ENCODE results near the gene IPO5.
"Not testable (repeated sequence)": the region's sequence is repeated elsewhere in the genome, so short reads cannot be mapped to it uniquely, and the experiment has no call there.

The IPO5 gene

DNA sequence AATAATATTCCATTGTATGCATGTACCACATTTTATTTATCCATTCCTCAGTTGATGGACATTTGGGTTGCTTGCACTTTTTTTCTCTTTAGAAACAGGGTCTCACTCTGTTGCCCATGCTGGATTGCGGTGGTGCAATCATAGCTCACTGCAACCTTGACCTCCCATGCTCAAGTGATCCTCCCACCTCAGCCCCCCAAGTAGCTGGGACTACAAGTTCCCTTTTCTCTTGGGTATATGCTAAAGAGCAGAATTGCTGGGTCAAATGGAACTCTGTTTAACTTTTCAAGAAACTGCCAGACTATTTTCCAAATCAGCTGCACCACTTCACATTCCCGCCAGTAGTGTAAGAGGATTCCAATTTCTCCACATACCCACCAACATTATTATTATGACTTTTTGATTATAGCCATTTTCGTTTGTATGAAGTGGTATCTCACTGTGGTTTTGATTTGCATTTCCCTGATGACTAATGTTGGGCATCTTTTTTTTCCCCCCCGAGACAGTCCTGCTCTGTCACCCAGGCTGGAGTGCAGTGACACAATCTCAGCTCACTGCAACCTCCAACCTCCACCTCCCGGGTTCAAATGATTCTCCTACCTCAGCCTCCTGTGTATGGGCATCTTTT lies 7.6 kb upstream of the IPO5 start:
- no peak for DNase-seq (ENCODE audit: insufficient read length, low spot score)
- FAIRE-seq = no peak
- no peak for TF ChIP-seq POLR2A (IDR thresholded peaks at IDR 0.05; ENCODE audit: low read depth, low read length)
- TF ChIP-seq TAF1 (IDR thresholded peaks at IDR 0.05; ENCODE audit: low read depth, low read length) = no peak
- no peak for TF ChIP-seq POLR2AphosphoS5 (IDR thresholded peaks at IDR 0.05; ENCODE audit: low read depth, low read length)
- TF ChIP-seq POU2F2 (IDR thresholded peaks at IDR 0.05; ENCODE audit: low read depth, low read length) = no peak
- TF ChIP-seq SPI1 (IDR thresholded peaks at IDR 0.05; ENCODE audit: low read depth, low read length) = no peak
- TF ChIP-seq PAX5 (IDR thresholded peaks at IDR 0.05; ENCODE audit: insufficient read depth, low read length, severe bottlenecking) = no peak

DNA sequence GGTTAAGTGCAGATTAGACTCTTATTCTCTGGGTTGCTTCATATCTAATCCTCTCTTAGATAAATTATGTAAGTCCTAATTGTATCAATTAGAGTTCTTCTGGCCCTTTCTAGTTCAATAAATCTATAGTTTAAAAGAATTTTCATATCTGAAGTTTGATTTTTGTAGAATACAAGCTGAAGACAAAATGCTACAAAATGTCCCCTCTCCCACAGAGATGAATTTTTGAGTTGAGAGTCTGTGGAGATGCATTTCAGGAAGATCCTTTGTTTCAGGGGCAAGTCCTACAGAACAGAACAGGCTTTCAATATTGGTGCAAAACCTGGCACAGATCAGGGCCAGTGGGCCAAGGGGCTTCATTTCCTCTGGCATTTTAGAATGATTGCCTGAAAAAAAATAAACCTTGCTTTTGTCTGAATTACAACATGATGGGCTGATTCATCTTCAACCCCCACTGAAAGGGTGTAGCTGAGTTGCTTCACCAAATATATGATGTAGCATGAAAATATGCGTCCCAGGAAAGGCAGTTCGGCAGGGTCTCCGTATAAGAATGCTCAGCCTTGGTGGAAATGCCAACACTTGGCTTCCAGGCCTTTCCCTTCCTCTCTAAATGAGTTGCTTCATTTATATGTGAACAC lies 6.4 kb upstream of the IPO5 start:
- FAIRE-seq (no peak), DNase-seq (ENCODE audit: insufficient read length, low spot score) (no peak)
- no peak for TF ChIP-seq POU2F2 (IDR thresholded peaks at IDR 0.05; ENCODE audit: low read depth, low read length)
- no peak for TF ChIP-seq POLR2AphosphoS5 (IDR thresholded peaks at IDR 0.05; ENCODE audit: low read depth, low read length)
- TF ChIP-seq SPI1 (IDR thresholded peaks at IDR 0.05; ENCODE audit: low read depth, low read length) = no peak
- TF ChIP-seq PAX5 (IDR thresholded peaks at IDR 0.05; ENCODE audit: insufficient read depth, low read length, severe bottlenecking) = no peak
- no peak for TF ChIP-seq TAF1 (IDR thresholded peaks at IDR 0.05; ENCODE audit: low read depth, low read length)
- no peak for TF ChIP-seq POLR2A (IDR thresholded peaks at IDR 0.05; ENCODE audit: low read depth, low read length)

DNA sequence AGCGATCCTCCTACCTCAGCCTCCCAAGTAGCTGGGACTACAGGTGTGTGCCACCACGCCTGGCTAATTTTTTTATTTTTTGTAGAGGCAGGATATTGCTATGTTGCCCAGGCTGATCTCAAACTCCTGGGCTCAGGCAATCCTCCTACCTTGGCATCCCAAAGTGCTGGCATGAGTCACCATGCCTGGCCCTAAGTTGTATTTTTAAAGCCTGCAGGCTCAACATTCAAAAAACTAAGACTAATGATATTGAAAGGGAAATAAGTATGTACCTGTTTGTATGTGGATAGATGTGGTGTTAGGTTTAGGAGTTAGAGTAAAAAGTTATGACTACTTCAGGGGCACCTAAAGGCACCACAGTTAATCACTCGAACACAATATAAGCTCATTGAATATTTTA lies 5.4 kb upstream of the IPO5 start:
- no peak for DNase-seq (ENCODE audit: insufficient read length, low spot score)
- TF ChIP-seq POU2F2 (IDR thresholded peaks at IDR 0.05; ENCODE audit: low read depth, low read length) (no peak), PAX5 (IDR thresholded peaks at IDR 0.05; ENCODE audit: insufficient read depth, low read length, severe bottlenecking) (no peak), TAF1 (IDR thresholded peaks at IDR 0.05; ENCODE audit: low read depth, low read length) (no peak), POLR2A (IDR thresholded peaks at IDR 0.05; ENCODE audit: low read depth, low read length) (no peak), POLR2AphosphoS5 (IDR thresholded peaks at IDR 0.05; ENCODE audit: low read depth, low read length) (no peak), SPI1 (IDR thresholded peaks at IDR 0.05; ENCODE audit: low read depth, low read length) (no peak)
- FAIRE-seq = no peak

DNA sequence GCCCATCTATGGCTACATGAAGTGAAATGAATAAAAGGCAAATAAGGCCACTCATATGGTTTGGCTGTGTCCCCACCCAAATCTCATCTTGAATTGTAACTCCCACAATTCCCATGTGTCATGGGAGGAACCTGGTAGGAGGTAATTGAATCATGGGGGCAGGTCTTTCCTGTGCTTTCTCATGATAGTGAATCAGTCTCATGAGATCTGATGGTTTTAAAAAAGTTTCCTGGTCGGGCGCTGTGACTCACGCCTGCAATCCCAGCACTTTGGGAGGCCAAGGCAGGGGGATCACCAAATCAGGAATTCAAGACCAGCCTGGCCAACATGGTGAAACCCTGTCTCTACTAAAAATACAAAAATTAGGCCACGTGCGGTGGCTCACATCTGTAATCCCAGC lies 4.2 kb upstream of the IPO5 start:
- DNase-seq (ENCODE audit: insufficient read length, low spot score); FAIRE-seq: not testable (repeated sequence)

GRCh38 chr13:97951376-97951775 lies 2.1 kb upstream of the IPO5 start:
- FAIRE-seq = no peak
- TF ChIP-seq POU2F2 (IDR thresholded peaks at IDR 0.05; ENCODE audit: low read depth, low read length) (no peak), PAX5 (IDR thresholded peaks at IDR 0.05; ENCODE audit: insufficient read depth, low read length, severe bottlenecking) (no peak), POLR2AphosphoS5 (IDR thresholded peaks at IDR 0.05; ENCODE audit: low read depth, low read length) (no peak), POLR2A (IDR thresholded peaks at IDR 0.05; ENCODE audit: low read depth, low read length) (no peak), TAF1 (IDR thresholded peaks at IDR 0.05; ENCODE audit: low read depth, low read length) (no peak), SPI1 (IDR thresholded peaks at IDR 0.05; ENCODE audit: low read depth, low read length) (no peak)
- DNase-seq (ENCODE audit: insufficient read length, low spot score) = no peak

GRCh38 chr13:97952831-97953230 lies 644 bp upstream of the IPO5 start:
- FAIRE-seq; DNase-seq (ENCODE audit: insufficient read length, low spot score): not testable (repeated sequence)

DNA sequence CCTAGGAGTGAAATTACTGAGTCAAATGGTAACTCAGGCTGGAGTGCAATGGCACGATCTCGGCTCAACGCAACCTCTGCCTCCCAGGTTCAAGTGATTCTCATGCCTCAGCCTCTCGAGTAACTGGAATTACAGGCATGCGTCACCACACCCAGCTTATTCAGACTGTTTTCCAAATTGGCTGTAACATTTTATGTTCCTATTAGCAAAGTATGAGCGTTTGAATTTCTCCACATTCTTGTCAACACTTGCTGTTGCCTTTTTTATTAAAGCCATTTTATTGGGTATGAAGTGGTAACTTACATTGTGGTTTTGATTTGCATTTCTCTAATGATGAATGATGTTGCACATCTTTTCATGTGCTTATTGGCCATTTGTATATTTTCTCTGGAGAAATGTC lies 7.9 kb downstream of the IPO5 start:
- DNase-seq (ENCODE audit: insufficient read length, low spot score) (no peak), FAIRE-seq (no peak)
- TF ChIP-seq TAF1 (IDR thresholded peaks at IDR 0.05; ENCODE audit: low read depth, low read length) = no peak
- TF ChIP-seq SPI1 (IDR thresholded peaks at IDR 0.05; ENCODE audit: low read depth, low read length) = no peak
- TF ChIP-seq POLR2A (IDR thresholded peaks at IDR 0.05; ENCODE audit: low read depth, low read length) = no peak
- no peak for TF ChIP-seq PAX5 (IDR thresholded peaks at IDR 0.05; ENCODE audit: insufficient read depth, low read length, severe bottlenecking)
- no peak for TF ChIP-seq POLR2AphosphoS5 (IDR thresholded peaks at IDR 0.05; ENCODE audit: low read depth, low read length)
- no peak for TF ChIP-seq POU2F2 (IDR thresholded peaks at IDR 0.05; ENCODE audit: low read depth, low read length)

DNA sequence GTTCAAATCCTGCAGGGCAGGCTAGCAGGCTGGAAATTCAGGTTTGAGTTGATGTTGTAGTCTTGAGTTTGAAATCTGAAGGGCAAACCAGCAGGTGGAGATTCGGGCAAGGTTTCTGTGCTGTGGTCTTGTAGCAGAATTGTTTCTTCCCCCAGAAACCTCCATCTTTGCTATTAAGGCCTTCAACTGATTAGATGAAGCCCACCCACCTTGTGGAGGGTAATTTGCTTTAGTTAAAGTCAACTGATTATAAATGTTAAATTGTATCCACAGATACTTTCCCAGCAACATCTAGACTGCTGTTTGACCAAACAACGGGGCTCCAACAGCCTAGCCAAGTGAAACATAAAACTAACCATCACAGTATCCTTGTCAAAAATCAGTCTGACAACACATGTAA lies 9.4 kb downstream of the IPO5 start:
- TF ChIP-seq TAF1 (IDR thresholded peaks at IDR 0.05; ENCODE audit: low read depth, low read length) = no peak
- TF ChIP-seq PAX5 (IDR thresholded peaks at IDR 0.05; ENCODE audit: insufficient read depth, low read length, severe bottlenecking) = no peak
- FAIRE-seq (no peak), DNase-seq (ENCODE audit: insufficient read length, low spot score) (no peak)

DNA sequence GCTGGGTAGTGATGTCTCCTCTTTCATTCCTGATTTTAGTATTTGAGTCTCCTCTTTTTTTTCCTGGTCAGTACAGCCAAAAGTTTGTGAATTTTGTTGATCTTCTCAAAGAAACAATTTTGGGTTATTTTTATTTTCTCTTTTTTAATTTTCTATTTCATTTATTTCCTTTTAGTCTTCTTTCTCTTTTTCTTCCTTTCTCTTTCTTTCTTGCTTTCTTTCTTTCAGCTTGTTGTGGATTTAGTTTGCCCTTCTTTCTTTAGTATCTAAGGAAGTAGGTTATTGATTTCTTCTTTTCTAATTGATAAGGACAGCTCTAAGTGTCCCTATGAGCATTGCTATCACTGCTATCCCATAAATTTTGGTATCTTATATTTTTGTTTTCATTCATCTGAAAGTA lies 13.8 kb downstream of the IPO5 start:
- FAIRE-seq = no peak
- TF ChIP-seq POLR2AphosphoS5 (IDR thresholded peaks at IDR 0.05; ENCODE audit: low read depth, low read length) = no peak
- no peak for DNase-seq (ENCODE audit: insufficient read length, low spot score)

- TF ChIP-seq POLR2AphosphoS5 (IDR thresholded peaks at IDR 0.05; ENCODE audit: low read depth, low read length) (no peak), POU2F2 (IDR thresholded peaks at IDR 0.05; ENCODE audit: low read depth, low read length) (no peak), POLR2A (IDR thresholded peaks at IDR 0.05; ENCODE audit: low read depth, low read length) (no peak), PAX5 (IDR thresholded peaks at IDR 0.05; ENCODE audit: insufficient read depth, low read length, severe bottlenecking) (no peak), SPI1 (IDR thresholded peaks at IDR 0.05; ENCODE audit: low read depth, low read length) (no peak), TAF1 (IDR thresholded peaks at IDR 0.05; ENCODE audit: low read depth, low read length) (no peak)
- DNase-seq (ENCODE audit: insufficient read length, low spot score) = no peak
Measured at GRCh38 chr13:97967948-97968347, 14.5 kb downstream of the IPO5 start.

GRCh38 chr13:97971519-97971918 lies 18.0 kb downstream of the IPO5 start:
- FAIRE-seq = no peak
- DNase-seq (ENCODE audit: insufficient read length, low spot score) = no peak
- TF ChIP-seq TAF1 (IDR thresholded peaks at IDR 0.05; ENCODE audit: low read depth, low read length) = no peak
- TF ChIP-seq SPI1 (IDR thresholded peaks at IDR 0.05; ENCODE audit: low read depth, low read length) = no peak
- no peak for TF ChIP-seq POU2F2 (IDR thresholded peaks at IDR 0.05; ENCODE audit: low read depth, low read length)
- TF ChIP-seq POLR2AphosphoS5 (IDR thresholded peaks at IDR 0.05; ENCODE audit: low read depth, low read length) = no peak
- TF ChIP-seq PAX5 (IDR thresholded peaks at IDR 0.05; ENCODE audit: insufficient read depth, low read length, severe bottlenecking) = no peak
- no peak for TF ChIP-seq POLR2A (IDR thresholded peaks at IDR 0.05; ENCODE audit: low read depth, low read length)

More at GRCh38 chr13:97967948-97968347, 14.5 kb downstream of the IPO5 start:
- FAIRE-seq = no peak
